HCT116 (cell line): ENCODE results near the gene CXorf65. TPM values are rescaled to one million over a fixed set of nuclear protein-coding genes. Genes with fewer than 3 reads are reported as not detected.
A peak's percentile ranks its signal among the peaks of the same experiment; 100 is the strongest.

Source experiments
- ATAC-seq: fragments of 200-7000 bp; cut with Tn5 transposase; 2 replicates; pipeline ENCODE4 v1.9.1; 2020; ENCODE audit warnings: mild to moderate bottlenecking, moderate library complexity
- BruUV-seq: library from RNA; stranded (reverse); fragments of 400-500 nt; replicated peaks from 2 replicates; lab custom pipeline; 2021; lab: Mats Ljungman, UMichigan
- CTCF ChIA-PET: fragments of 300-600 bp; sonication (Branson Sonifier 250); formaldehyde crosslinking; loops from one replicate; lab custom pipeline; 2021; ENCODE audit warnings: antibody characterized with exemption; lab: Charles Lee
- POLR2A ChIA-PET: fragments of 300-600, 350-600 bp; sonication (Branson Sonifier 250); formaldehyde crosslinking; loops from one replicate; lab custom pipeline; 2021; ENCODE audit warnings: antibody characterized with exemption; lab: Charles Lee
- RAD21 ChIA-PET, 2 experiments: fragments of 300-600 bp; sonication (Branson Sonifier 250); formaldehyde crosslinking; loops; one replicate each; lab custom pipeline; 2023; ENCODE audit warnings: low total read pairs in 2 of 2; ENCODE audit not compliant: uncharacterized antibody in 2 of 2, unreplicated experiment in 2 of 2, low non-redundant PET in 1 of 2; lab: Charles Lee
- DNase-seq: peaks from one replicate; pipeline ENCODE4 v3.0.0-alpha.2; 2010; ENCODE audit warnings: low read depth, low spot score
- H2AFZ ChIP-seq: fragments of 200-600 bp; shearing (Covaris generic), sonication (generic); 2 replicates; pipeline ENCODE4 v1.6.1; 2017; ENCODE audit warnings: low read depth, mixed run types, mixed read lengths, antibody characterized with exemption, low read length; ENCODE audit not compliant: poor library complexity, severe bottlenecking
- H3K27ac ChIP-seq: 2 replicates; pipeline ENCODE4 v1.5.1; 2012; ENCODE audit warnings: low read depth, low read length
- H3K27me3 ChIP-seq: fragments of 200-600 bp; sonication (generic); 2 replicates; pipeline ENCODE4 v1.6.1; 2016; ENCODE audit warnings: mixed run types, low read length, mixed read lengths; ENCODE audit not compliant: insufficient read depth
- H3K36me3 ChIP-seq, 2 experiments: fragments of 200-500 bp in 1 of 2; fragments of 200-600 bp in 1 of 2; sonication (Bioruptor generic) in 1 of 2; sonication (generic) in 1 of 2; 2 replicates each; pipeline versions ENCODE4 v1.5.1 to v1.6.1; 2014 to 2016; ENCODE audit warnings: low read length in 2 of 2, inconsistent platforms in 1 of 2, mixed read lengths in 1 of 2, mixed run types in 1 of 2; ENCODE audit not compliant: insufficient read depth in 2 of 2, control insufficient read depth in 1 of 2
- H3K4me1 ChIP-seq, 2 experiments: fragments of 200-600 bp in 1 of 2; sonication (generic) in 1 of 2; 2 replicates each; pipeline versions ENCODE4 v1.5.1 to v1.6.1; 2012 to 2017; ENCODE audit warnings: low read length in 2 of 2, inconsistent platforms in 1 of 2, mild to moderate bottlenecking in 1 of 2, mixed read lengths in 1 of 2, mixed run types in 1 of 2, moderate library complexity in 1 of 2; ENCODE audit not compliant: insufficient read depth in 2 of 2, control insufficient read depth in 1 of 2
- H3K4me2 ChIP-seq: fragments of 200-600 bp; sonication (generic); 2 replicates; pipeline ENCODE4 v1.6.1; 2017; ENCODE audit warnings: mixed run types, low read length, mixed read lengths
- H3K4me3 ChIP-seq, 2 experiments: fragments of 200-600 bp in 1 of 2; sonication (generic) in 1 of 2; replicated peaks in 1 of 2; 2 replicates each; pipeline ENCODE4 v1.5.1; 2011 to 2016; ENCODE audit warnings: low read length in 2 of 2, control low read depth in 1 of 2, low read depth in 1 of 2, mild to moderate bottlenecking in 1 of 2, mixed read lengths in 1 of 2, mixed run types in 1 of 2
- H3K79me2 ChIP-seq: fragments of 200-600 bp; sonication (generic); 2 replicates; pipeline ENCODE4 v1.6.1; 2017; ENCODE audit warnings: mild to moderate bottlenecking, mixed run types, low read length, moderate library complexity, mixed read lengths; ENCODE audit not compliant: insufficient read depth
- H3K9ac ChIP-seq: fragments of 200-600 bp; sonication (generic); 2 replicates; pipeline ENCODE4 v1.6.1; 2016; ENCODE audit warnings: low read length, mixed read lengths
- H3K9me2 ChIP-seq: fragments of 200-600 bp; sonication (generic), shearing (Covaris generic); 2 replicates; pipeline ENCODE4 v1.6.1; 2017; ENCODE audit warnings: mixed run types, mild to moderate bottlenecking, moderate library complexity; ENCODE audit not compliant: insufficient read depth
- H3K9me3 ChIP-seq, 2 experiments: fragments of 200-500 bp in 1 of 2; fragments of 200-600 bp in 1 of 2; sonication (Bioruptor generic) in 1 of 2; sonication (generic) in 1 of 2; 2 replicates each; pipeline ENCODE4 v1.6.1; 2014 to 2017; ENCODE audit warnings: low read length in 2 of 2, mixed read lengths in 2 of 2, inconsistent platforms in 1 of 2, low read depth in 1 of 2, mild to moderate bottlenecking in 1 of 2, mixed run types in 1 of 2, moderate library complexity in 1 of 2; ENCODE audit not compliant: control insufficient read depth in 1 of 2, insufficient read depth in 1 of 2
- H4K20me1 ChIP-seq: fragments of 200-600 bp; sonication (generic), shearing (Covaris generic); 2 replicates; pipeline ENCODE4 v1.6.1; 2017; ENCODE audit warnings: mixed run types, mild to moderate bottlenecking, moderate library complexity; ENCODE audit not compliant: insufficient read depth
- EGR1 ChIP-seq: IDR thresholded peaks from 2 replicates; pipeline ENCODE4 v1.6.1; 2012; ENCODE audit warnings: low read depth
- ELF1 ChIP-seq: IDR thresholded peaks from 2 replicates; pipeline ENCODE4 v1.6.1; 2012; ENCODE audit warnings: low read depth, borderline replicate concordance
- EZH2 ChIP-seq: fragments of 200-600 bp; sonication (generic); IDR thresholded peaks from 2 replicates; pipeline ENCODE4 v1.6.1; 2017; ENCODE audit warnings: antibody characterized with exemption, mixed run types
- POLR2A ChIP-seq: IDR thresholded peaks from 2 replicates; pipeline ENCODE4 v1.7.0; 2011; ENCODE audit warnings: borderline replicate concordance; ENCODE audit not compliant: insufficient read depth, insufficient read length; ENCODE audit errors: extremely low read depth
- POLR2AphosphoS5 ChIP-seq: IDR thresholded peaks from 2 replicates; pipeline ENCODE4 v1.6.1; 2011; ENCODE audit warnings: mild to moderate bottlenecking, low read depth, low read length, moderate library complexity
- RAD21 ChIP-seq: IDR thresholded peaks from 2 replicates; pipeline ENCODE4 v1.6.1; 2012; ENCODE audit warnings: low read depth, mild to moderate bottlenecking
- SIN3A ChIP-seq: IDR thresholded peaks from 2 replicates; pipeline ENCODE4 v1.6.1; 2012; ENCODE audit warnings: low read depth
- SRF ChIP-seq: IDR thresholded peaks from 2 replicates; pipeline ENCODE4 v1.6.1; 2012; ENCODE audit warnings: low read depth
- TCF7L2 ChIP-seq: IDR thresholded peaks from 2 replicates; pipeline ENCODE4 v1.7.0; 2011; ENCODE audit warnings: borderline replicate concordance, inconsistent platforms; ENCODE audit not compliant: insufficient read depth, insufficient read length; ENCODE audit errors: extremely low read depth
- YY1 ChIP-seq: IDR thresholded peaks from 2 replicates; pipeline ENCODE4 v1.6.1; 2011; ENCODE audit warnings: low read length, low read depth, moderate library complexity, mild to moderate bottlenecking; ENCODE audit not compliant: insufficient replicate concordance; ENCODE audit errors: extremely low read depth
- ZFX ChIP-seq: fragments of 450-650 bp; IDR thresholded peaks from 2 replicates; pipeline ENCODE4 v1.6.1; 2017
- intact Hi-C: fragments of 100-400 bp; cut with micrococcal nuclease; formaldehyde crosslinking; loops from 2 replicates; pipeline ENCODE4 v1.10.0; 2022
- total RNA-seq: library from RNA; stranded (reverse); gene quantifications from one replicate; pipeline ENCODE4 v1.2.1, GENCODE V29; 2021; ENCODE audit not compliant: unreplicated experiment
- TF ChIP-seq, protein P1 (sequence below): IDR thresholded peaks from 2 replicates; pipeline ENCODE4 v1.6.1; 2012
- TF ChIP-seq, protein P2 (sequence below): IDR thresholded peaks from 2 replicates; pipeline ENCODE4 v1.6.1; 2011; ENCODE audit warnings: mild to moderate bottlenecking, low read length, moderate library complexity; ENCODE audit not compliant: insufficient replicate concordance; ENCODE audit errors: extremely low read depth

CXorf65 gene
- total RNA-seq, 1 experiment from 2014 or later = not detected

DNA sequence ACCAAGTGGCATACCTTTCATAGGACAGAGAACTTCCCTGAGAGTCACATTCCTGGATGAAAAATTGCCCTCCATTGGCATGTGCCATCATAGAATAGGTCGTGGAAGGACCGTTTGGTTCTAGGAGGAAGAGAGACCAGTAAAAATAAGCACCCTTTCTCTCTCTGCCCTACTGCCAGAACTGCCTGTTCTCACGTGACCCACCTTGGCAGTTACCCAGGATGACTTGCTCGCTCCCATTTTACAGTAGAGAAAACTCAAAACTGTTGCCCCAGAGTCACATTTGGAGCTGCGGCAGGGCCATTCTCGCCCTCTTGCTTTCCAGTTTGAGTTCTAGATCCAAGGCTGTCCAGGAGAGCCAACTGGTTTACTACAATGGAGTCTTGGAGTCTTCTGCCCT, 37.0 kb upstream of the CXorf65 start:
- POLR2A ChIA-PET = no interaction called here
- Histone ChIP-seq H2AFZ (no peak overlapping the region), H3K4me3 (no peak overlapping the region), H3K9ac (no peak overlapping the region), H3K79me2 (no peaks in the 10 kb centered on the region), H3K4me2 (no peak overlapping the region), H3K9me3 (no peaks in the 10 kb centered on the region), H3K36me3 (no peaks in the 10 kb centered on the region; a peak in 1 of 4 replicates), H3K4me1 (peaks cover 4 to 15% of the 10 kb centered on the region in 2 experiments; a peak in 3 of 4 replicates), H3K27me3 (no peaks in the 10 kb centered on the region), H4K20me1 (no peaks in the 10 kb centered on the region), H3K9me2 (no peaks in the 10 kb centered on the region), H3K27ac (no peak overlapping the region)
- TF ChIP-seq YY1 = no peak
- no peak for TF ChIP-seq POLR2AphosphoS5
- TF ChIP-seq SIN3A = no peak
- no peak for TF ChIP-seq EZH2
- TF ChIP-seq, protein P1, sequence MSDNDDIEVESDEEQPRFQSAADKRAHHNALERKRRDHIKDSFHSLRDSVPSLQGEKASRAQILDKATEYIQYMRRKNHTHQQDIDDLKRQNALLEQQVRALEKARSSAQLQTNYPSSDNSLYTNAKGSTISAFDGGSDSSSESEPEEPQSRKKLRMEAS = no peak
- TF ChIP-seq POLR2A = no peak
- TF ChIP-seq ZFX = no peak
- TF ChIP-seq, protein P2, sequence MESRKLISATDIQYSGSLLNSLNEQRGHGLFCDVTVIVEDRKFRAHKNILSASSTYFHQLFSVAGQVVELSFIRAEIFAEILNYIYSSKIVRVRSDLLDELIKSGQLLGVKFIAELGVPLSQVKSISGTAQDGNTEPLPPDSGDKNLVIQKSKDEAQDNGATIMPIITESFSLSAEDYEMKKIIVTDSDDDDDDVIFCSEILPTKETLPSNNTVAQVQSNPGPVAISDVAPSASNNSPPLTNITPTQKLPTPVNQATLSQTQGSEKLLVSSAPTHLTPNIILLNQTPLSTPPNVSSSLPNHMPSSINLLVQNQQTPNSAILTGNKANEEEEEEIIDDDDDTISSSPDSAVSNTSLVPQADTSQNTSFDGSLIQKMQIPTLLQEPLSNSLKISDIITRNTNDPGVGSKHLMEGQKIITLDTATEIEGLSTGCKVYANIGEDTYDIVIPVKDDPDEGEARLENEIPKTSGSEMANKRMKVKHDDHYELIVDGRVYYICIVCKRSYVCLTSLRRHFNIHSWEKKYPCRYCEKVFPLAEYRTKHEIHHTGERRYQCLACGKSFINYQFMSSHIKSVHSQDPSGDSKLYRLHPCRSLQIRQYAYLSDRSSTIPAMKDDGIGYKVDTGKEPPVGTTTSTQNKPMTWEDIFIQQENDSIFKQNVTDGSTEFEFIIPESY = no peak
- TF ChIP-seq TCF7L2 = no peak
- no peak for TF ChIP-seq RAD21
- TF ChIP-seq EGR1 = no peak
- TF ChIP-seq SRF = no peak
- TF ChIP-seq ELF1 = no peak
- CTCF ChIA-PET = no interaction called here
- no peak for ATAC-seq
- intact Hi-C loops = no loop called here
- TSS peak; percentile 35 for BruUV-seq
- RAD21 ChIA-PET = no interaction called here
- no peak for DNase-seq
